GM12891 (cell line): ENCODE results near the gene TIMM23B.
"Not testable (repeated sequence)": the region's sequence is repeated elsewhere in the genome, so short reads cannot be mapped to it uniquely, and the experiment has no call there.

Source experiments
- POLR2A ChIP-seq: IDR thresholded peaks from 2 replicates; pipeline ENCODE4 v1.6.1; 2011; ENCODE audit warnings: low read depth, low read length, control low read depth
- POLR2AphosphoS5 ChIP-seq: IDR thresholded peaks from 2 replicates; pipeline ENCODE4 v1.6.1; 2011; ENCODE audit warnings: low read depth, low read length, control low read depth
- POU2F2 ChIP-seq: IDR thresholded peaks from 2 replicates; pipeline ENCODE4 v1.6.1; 2011; ENCODE audit warnings: low read depth, mild to moderate bottlenecking, control low read depth, low read length, moderate library complexity
- SPI1 ChIP-seq: IDR thresholded peaks from 2 replicates; pipeline ENCODE4 v1.6.1; 2011; ENCODE audit warnings: low read depth, low read length, control low read depth
- TAF1 ChIP-seq: IDR thresholded peaks from 2 replicates; pipeline ENCODE4 v1.6.1; 2011; ENCODE audit warnings: low read depth, low read length, control low read depth

GRCh38 chr10:49908290-49909080 is 33.4 kb upstream of the TIMM23B start:
- not testable (repeated sequence) for TF ChIP-seq TAF1, POLR2AphosphoS5, POLR2A, SPI1, POU2F2
